K562 (cell line): ENCODE measurements around the gene LRRC1. TPM values are rescaled to one million over a fixed set of nuclear protein-coding genes. Genes with fewer than 3 reads are reported as not detected.

Experiments used
- EHMT2 ChIP-seq: fragments of 450-650 bp; IDR thresholded peaks from 2 replicates; pipeline ENCODE4 v1.6.1; 2018; ENCODE audit warnings: antibody characterized with exemption
- HIVEP1 ChIP-seq: fragments of 250-450 bp; sonication (Bioruptor Pico); IDR thresholded peaks from 2 replicates; pipeline ENCODE4 v1.4.0; 2020; ENCODE audit warnings: mild to moderate bottlenecking
- NFIC ChIP-seq: fragments of 450-650 bp; IDR thresholded peaks from 2 replicates; pipeline ENCODE4 v1.6.1; 2017; ENCODE audit warnings: mild to moderate bottlenecking, inconsistent platforms
- NONO ChIP-seq, 2 experiments: fragments of 200-400 bp in 1 of 2; fragments of 450-650 bp in 1 of 2; formaldehyde crosslinking in 1 of 2; IDR thresholded peaks; 2 replicates each; pipeline ENCODE4 v1.6.1; 2017; ENCODE audit warnings: low read depth in 2 of 2, mild to moderate bottlenecking in 2 of 2, moderate library complexity in 2 of 2, low read length in 1 of 2
- PHTF2 ChIP-seq: fragments of 250-450 bp; sonication (Bioruptor Pico); IDR thresholded peaks from 2 replicates; pipeline ENCODE4 v1.5.0; 2021; ENCODE audit warnings: mild to moderate bottlenecking
- RAD51 ChIP-seq: fragments of 450-650 bp; IDR thresholded peaks from 2 replicates; pipeline ENCODE4 v1.7.1; 2016; ENCODE audit warnings: low read depth, mild to moderate bottlenecking, borderline replicate concordance
- RFX5 ChIP-seq: IDR thresholded peaks from 2 replicates; pipeline ENCODE4 v1.6.1; 2011; ENCODE audit warnings: low read depth, mild to moderate bottlenecking, improper control_type of control experiment, low read length
- TARDBP ChIP-seq: fragments of 450-650 bp; IDR thresholded peaks from 2 replicates; pipeline ENCODE4 v1.6.1; 2016
- U2AF1 ChIP-seq: fragments of 200-400 bp; formaldehyde crosslinking; optimal IDR thresholded peaks from 2 replicates; pipeline ENCODE3; 2017; ENCODE audit warnings: mild to moderate bottlenecking, low read depth, low read length, moderate library complexity
- ZNF175 ChIP-seq: fragments of 200-800 bp; sonication (Bioruptor generic); IDR thresholded peaks from 2 replicates; pipeline ENCODE4 v1.6.1; 2016; ENCODE audit warnings: low read depth, mild to moderate bottlenecking, missing genetic modification characterization, missing compliant biosample characterization
- ZNF436 ChIP-seq: fragments of 250-450, 450-650 bp; sonication (Bioruptor Pico); formaldehyde crosslinking; IDR thresholded peaks from 2 replicates; pipeline ENCODE4 v1.7.0; 2020; ENCODE audit warnings: mild to moderate bottlenecking
- polyA plus RNA-seq, 8 experiments: library from polyadenylated mRNA; depleted of rRNA in 4 of 8; stranded (reverse) in 5 of 8; unstranded in 3 of 8; fragments of >200 nt; fragmentation: Nextera tagmentation in 2 of 8; fragmentation: Illumina TruSeq in 1 of 8; extraction: Ambion mirVana in 2 of 8; extraction: Trizol in 1 of 8; gene quantifications; 2 replicates each; pipeline versions ENCODE4 v1.2.1 to v1.2.3, GENCODE V29; 2011 to 2014; ENCODE audit warnings: inconsistent platforms in 1 of 8, missing spikeins in 1 of 8
- total RNA-seq, 7 experiments: library from RNA; depleted of rRNA in 6 of 7; stranded (reverse); fragments of >200 nt in 6 of 7; fragmentation: Illumina TruSeq in 2 of 7; extraction: Trizol in 2 of 7; gene quantifications; 2 replicates each; pipeline versions ENCODE4 v1.2.1 to v1.2.3, GENCODE V29; 2011 to 2021; ENCODE audit warnings: low replicate concordance in 1 of 7
- TF ChIP-seq, protein P1 (sequence below): IDR thresholded peaks from 2 replicates; pipeline ENCODE4 v1.6.1; 2014; ENCODE audit warnings: antibody characterized with exemption
- TF ChIP-seq, protein P2 (sequence below): fragments of 200-800 bp; sonication (Bioruptor generic); IDR thresholded peaks from 2 replicates; pipeline ENCODE4 v1.6.1; 2016; ENCODE audit warnings: missing genetic modification characterization, missing compliant biosample characterization

Gene LRRC1
- total and polyA plus RNA-seq, 9 of the 15 experiments (the other 6 are each of a cell fraction or from before 2014, with no cell fraction given), result not detected

DNA sequence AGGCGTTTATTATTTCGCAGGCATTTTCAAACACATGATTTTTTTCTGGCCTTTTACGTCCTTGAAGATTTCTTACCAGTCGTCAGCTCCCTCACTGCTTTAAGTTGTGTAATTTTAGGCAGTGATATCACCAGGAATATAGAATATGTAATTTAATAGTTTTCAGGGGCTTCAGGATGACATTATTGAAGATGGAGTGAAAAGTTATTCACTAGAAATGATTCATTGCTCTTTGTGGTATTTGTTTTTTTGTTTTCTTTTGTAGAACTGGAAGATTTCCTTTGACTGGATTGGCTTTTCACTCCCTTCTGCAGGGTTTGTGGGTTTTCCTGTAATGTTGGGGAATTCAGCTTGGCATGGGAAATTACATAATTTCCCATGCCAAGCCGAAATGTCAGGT is 2.0 kb downstream of the LRRC1 start (continued):
- TF ChIP-seq, protein P1, sequence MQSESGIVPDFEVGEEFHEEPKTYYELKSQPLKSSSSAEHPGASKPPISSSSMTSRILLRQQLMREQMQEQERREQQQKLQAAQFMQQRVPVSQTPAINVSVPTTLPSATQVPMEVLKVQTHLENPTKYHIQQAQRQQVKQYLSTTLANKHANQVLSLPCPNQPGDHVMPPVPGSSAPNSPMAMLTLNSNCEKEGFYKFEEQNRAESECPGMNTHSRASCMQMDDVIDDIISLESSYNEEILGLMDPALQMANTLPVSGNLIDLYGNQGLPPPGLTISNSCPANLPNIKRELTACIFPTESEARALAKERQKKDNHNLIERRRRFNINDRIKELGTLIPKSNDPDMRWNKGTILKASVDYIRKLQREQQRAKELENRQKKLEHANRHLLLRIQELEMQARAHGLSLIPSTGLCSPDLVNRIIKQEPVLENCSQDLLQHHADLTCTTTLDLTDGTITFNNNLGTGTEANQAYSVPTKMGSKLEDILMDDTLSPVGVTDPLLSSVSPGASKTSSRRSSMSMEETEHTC, result no peak
- TF ChIP-seq, protein P2, sequence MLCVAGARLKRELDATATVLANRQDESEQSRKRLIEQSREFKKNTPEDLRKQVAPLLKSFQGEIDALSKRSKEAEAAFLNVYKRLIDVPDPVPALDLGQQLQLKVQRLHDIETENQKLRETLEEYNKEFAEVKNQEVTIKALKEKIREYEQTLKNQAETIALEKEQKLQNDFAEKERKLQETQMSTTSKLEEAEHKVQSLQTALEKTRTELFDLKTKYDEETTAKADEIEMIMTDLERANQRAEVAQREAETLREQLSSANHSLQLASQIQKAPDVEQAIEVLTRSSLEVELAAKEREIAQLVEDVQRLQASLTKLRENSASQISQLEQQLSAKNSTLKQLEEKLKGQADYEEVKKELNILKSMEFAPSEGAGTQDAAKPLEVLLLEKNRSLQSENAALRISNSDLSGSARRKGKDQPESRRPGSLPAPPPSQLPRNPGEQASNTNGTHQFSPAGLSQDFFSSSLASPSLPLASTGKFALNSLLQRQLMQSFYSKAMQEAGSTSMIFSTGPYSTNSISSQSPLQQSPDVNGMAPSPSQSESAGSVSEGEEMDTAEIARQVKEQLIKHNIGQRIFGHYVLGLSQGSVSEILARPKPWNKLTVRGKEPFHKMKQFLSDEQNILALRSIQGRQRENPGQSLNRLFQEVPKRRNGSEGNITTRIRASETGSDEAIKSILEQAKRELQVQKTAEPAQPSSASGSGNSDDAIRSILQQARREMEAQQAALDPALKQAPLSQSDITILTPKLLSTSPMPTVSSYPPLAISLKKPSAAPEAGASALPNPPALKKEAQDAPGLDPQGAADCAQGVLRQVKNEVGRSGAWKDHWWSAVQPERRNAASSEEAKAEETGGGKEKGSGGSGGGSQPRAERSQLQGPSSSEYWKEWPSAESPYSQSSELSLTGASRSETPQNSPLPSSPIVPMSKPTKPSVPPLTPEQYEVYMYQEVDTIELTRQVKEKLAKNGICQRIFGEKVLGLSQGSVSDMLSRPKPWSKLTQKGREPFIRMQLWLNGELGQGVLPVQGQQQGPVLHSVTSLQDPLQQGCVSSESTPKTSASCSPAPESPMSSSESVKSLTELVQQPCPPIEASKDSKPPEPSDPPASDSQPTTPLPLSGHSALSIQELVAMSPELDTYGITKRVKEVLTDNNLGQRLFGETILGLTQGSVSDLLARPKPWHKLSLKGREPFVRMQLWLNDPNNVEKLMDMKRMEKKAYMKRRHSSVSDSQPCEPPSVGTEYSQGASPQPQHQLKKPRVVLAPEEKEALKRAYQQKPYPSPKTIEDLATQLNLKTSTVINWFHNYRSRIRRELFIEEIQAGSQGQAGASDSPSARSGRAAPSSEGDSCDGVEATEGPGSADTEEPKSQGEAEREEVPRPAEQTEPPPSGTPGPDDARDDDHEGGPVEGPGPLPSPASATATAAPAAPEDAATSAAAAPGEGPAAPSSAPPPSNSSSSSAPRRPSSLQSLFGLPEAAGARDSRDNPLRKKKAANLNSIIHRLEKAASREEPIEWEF, result no peak
- no peak for TF ChIP-seq ZNF175 (CRISPR knock-in tag)
- TF ChIP-seq ZNF436 (CRISPR knock-in tag), result no peak
- TF ChIP-seq NONO (IDR thresholded peaks at IDR 0.05; ENCODE audit: low read depth in 2 of 2, low read length in 1 of 2), result no peak
- no peak for TF ChIP-seq TARDBP
- no peak for TF ChIP-seq PHTF2 (CRISPR knock-in tag)
- TF ChIP-seq HIVEP1 (CRISPR knock-in tag), result no peak
- TF ChIP-seq RAD51, result no peak
- TF ChIP-seq U2AF1, result no peak
- no peak for TF ChIP-seq NFIC
- TF ChIP-seq RFX5, result no peak
- TF ChIP-seq EHMT2, result no peak
